Activated CD8-positive, alpha-beta memory T cell treated with anti-CD3 and anti-CD28 coated beads for 4 hours (primary cell): ENCODE results near the gene ROBO1.
"Not testable (repeated sequence)": the region's sequence is repeated elsewhere in the genome, so short reads cannot be mapped to it uniquely, and the experiment has no call there.

Experiments
- DNase-seq, 2 donors: peaks; one replicate each; pipeline ENCODE4 v3.0.0-alpha.2; 2020; ENCODE audit warnings: low read depth in 2 of 2

ROBO1 gene

GRCh38 chr3:78917536-78917935 is 850.3 kb downstream of the ROBO1 start:
- DNase-seq = no peak

- DNase-seq = no peak
Measured at GRCh38 chr3:78913711-78914110, 854.1 kb downstream of the ROBO1 start.

- no peak for DNase-seq
Measured at GRCh38 chr3:78912687-78913086, 855.1 kb downstream of the ROBO1 start.

- DNase-seq = no peak
Measured at GRCh38 chr3:78912259-78912658, 855.5 kb downstream of the ROBO1 start.

- no peak for DNase-seq
Measured at GRCh38 chr3:78911394-78911793, 856.4 kb downstream of the ROBO1 start.

GRCh38 chr3:78908236-78908635 is 859.6 kb downstream of the ROBO1 start:
- DNase-seq = no peak

- no peak for DNase-seq
Measured at GRCh38 chr3:78907367-78907766, 860.4 kb downstream of the ROBO1 start.

GRCh38 chr3:78906930-78907329 is 860.9 kb downstream of the ROBO1 start:
- DNase-seq = no peak

- no peak for DNase-seq
Measured at GRCh38 chr3:78906245-78906644, 861.6 kb downstream of the ROBO1 start.

GRCh38 chr3:78905700-78906099 is 862.1 kb downstream of the ROBO1 start:
- DNase-seq = no peak

- DNase-seq = no peak
Measured at GRCh38 chr3:78901544-78901943, 866.3 kb downstream of the ROBO1 start.

- no peak for DNase-seq
Measured at GRCh38 chr3:78900880-78901279, 866.9 kb downstream of the ROBO1 start.

- no peak for DNase-seq
Measured at GRCh38 chr3:78900426-78900825, 867.4 kb downstream of the ROBO1 start.

GRCh38 chr3:78895528-78895927 is 872.3 kb downstream of the ROBO1 start:
- DNase-seq = no peak

- DNase-seq = no peak
Measured at GRCh38 chr3:78894787-78895186, 873.0 kb downstream of the ROBO1 start.

- no peak for DNase-seq
Measured at GRCh38 chr3:78893161-78893560, 874.6 kb downstream of the ROBO1 start.

- no peak for DNase-seq
Measured at GRCh38 chr3:78889348-78889747, 878.5 kb downstream of the ROBO1 start.

- no peak for DNase-seq
Measured at GRCh38 chr3:78888635-78889034, 879.2 kb downstream of the ROBO1 start.

GRCh38 chr3:78887547-78888011 is 880.2 kb downstream of the ROBO1 start:
- no peak for DNase-seq

- no peak for DNase-seq
Measured at GRCh38 chr3:78887029-78887428, 880.8 kb downstream of the ROBO1 start.

GRCh38 chr3:78884567-78884966 is 883.2 kb downstream of the ROBO1 start:
- not testable (repeated sequence) for DNase-seq

- DNase-seq = no peak
Measured at GRCh38 chr3:78882251-78882650, 885.5 kb downstream of the ROBO1 start.

GRCh38 chr3:78881501-78881900 is 886.3 kb downstream of the ROBO1 start:
- no peak for DNase-seq

- DNase-seq = no peak
Measured at GRCh38 chr3:78880603-78881461, 887.0 kb downstream of the ROBO1 start.
